Measurements from ENCODE around the gene NAV2. TPM values are rescaled to one million over a fixed set of nuclear protein-coding genes. Genes with fewer than 3 reads are reported as not detected.

The NAV2 gene
- total and polyA plus RNA-seq, 4 experiments from 2014 or later, result 1.1 to 6.2 (median 4.2) TPM; not detected in 1

GRCh38 chr11:20157728-20158127 is 445.1 kb downstream of the NAV2 start:
- Histone ChIP-seq H3K27me3 (ENCODE audit: insufficient read depth, low read length) (peaks cover 43% of the 10 kb centered on the region), H3K4me1 (ENCODE audit: insufficient read depth, low read length) (peaks cover 21% of the 10 kb centered on the region), H3K27ac (ENCODE audit: low read depth, low read length) (no peak overlapping the region), H3K9me3 (ENCODE audit: control insufficient read depth in 1 of 2, low read length in 2 of 2) (no peaks in the 10 kb centered on the region), H3K36me3 (ENCODE audit: insufficient read depth, low read length) (no peaks in the 10 kb centered on the region), H3K4me3 (ENCODE audit: low read length in 2 of 2) (no peak overlapping the region)
- Mint-ChIP-seq H3K9me3 (peaks cover 0 to 42% (median 25%) of the 10 kb centered on the region in 8 donors), H3K4me3 (peak overlapping the region; percentile 83 to 92 (median 86)), H3K27me3 (peaks cover 41 to 53% of the 10 kb centered on the region in 2 donors), H3K27ac (peak overlapping the region in 3 of 7 donors; percentile 65 to 83 (median 72)), H3K36me3 (peaks cover 0 to 3% of the 10 kb centered on the region in 2 donors), H3K4me1 (peaks cover 18 to 60% (median 24%) of the 10 kb centered on the region in 4 donors)
- intact Hi-C loops (cut with micrococcal nuclease), result loop anchor here (2.0 kb wide), 1 partner anchor 25 kb away; no protein-coding TSS in a partner anchor
- CTCF ChIA-PET (ENCODE audit: partially characterized antibody), result interaction anchor here (1.0 to 3.1 kb wide), 3 partner anchors 25 to 197 kb away, joined by 3 to 15 read pairs (median 6); no protein-coding TSS in a partner anchor
- no peak for DNase-seq
- POLR2A ChIA-PET (ENCODE audit: partially characterized antibody), result interaction anchor here (0.7 to 2.1 kb wide), 2 partner anchors 26 to 206 kb away, joined by 3 to 9 read pairs; partner anchors contain the start of gene HTATIP2

- Histone ChIP-seq H3K4me3 (ENCODE audit: low read length in 2 of 2) (no peak overlapping the region), H3K27ac (ENCODE audit: low read depth, low read length) (no peak overlapping the region), H3K27me3 (ENCODE audit: insufficient read depth, low read length) (peaks cover 52% of the 10 kb centered on the region), H3K36me3 (ENCODE audit: insufficient read depth, low read length) (no peaks in the 10 kb centered on the region), H3K9me3 (ENCODE audit: control insufficient read depth in 1 of 2, low read length in 2 of 2) (no peaks in the 10 kb centered on the region), H3K4me1 (ENCODE audit: insufficient read depth, low read length) (peaks cover 29% of the 10 kb centered on the region)
- intact Hi-C loops (cut with micrococcal nuclease), result no loop called here
- Mint-ChIP-seq H3K9me3 (peaks cover 0 to 46% (median 27%) of the 10 kb centered on the region in 8 donors), H3K27me3 (peaks cover 50 to 62% of the 10 kb centered on the region in 2 donors), H3K4me1 (peaks cover 26 to 70% (median 33%) of the 10 kb centered on the region in 4 donors), H3K36me3 (peaks cover 0 to 4% of the 10 kb centered on the region in 2 donors), H3K4me3 (peak overlapping the region; percentile 26 to 60 (median 42)), H3K27ac (peak overlapping the region in 4 of 7 donors; percentile 29 to 89 (median 58))
- POLR2A ChIA-PET (ENCODE audit: partially characterized antibody), result no interaction called here
- DNase-seq, result peak in 2 of 5 donors; percentile 2 to 5
- CTCF ChIA-PET (ENCODE audit: partially characterized antibody), result interaction anchor here (1.0 to 3.1 kb wide), 2 partner anchors 30 to 196 kb away, joined by 3 to 15 read pairs; no protein-coding TSS in a partner anchor
Measured at GRCh38 chr11:20158597-20159257, 446.1 kb downstream of the NAV2 start.

DNA sequence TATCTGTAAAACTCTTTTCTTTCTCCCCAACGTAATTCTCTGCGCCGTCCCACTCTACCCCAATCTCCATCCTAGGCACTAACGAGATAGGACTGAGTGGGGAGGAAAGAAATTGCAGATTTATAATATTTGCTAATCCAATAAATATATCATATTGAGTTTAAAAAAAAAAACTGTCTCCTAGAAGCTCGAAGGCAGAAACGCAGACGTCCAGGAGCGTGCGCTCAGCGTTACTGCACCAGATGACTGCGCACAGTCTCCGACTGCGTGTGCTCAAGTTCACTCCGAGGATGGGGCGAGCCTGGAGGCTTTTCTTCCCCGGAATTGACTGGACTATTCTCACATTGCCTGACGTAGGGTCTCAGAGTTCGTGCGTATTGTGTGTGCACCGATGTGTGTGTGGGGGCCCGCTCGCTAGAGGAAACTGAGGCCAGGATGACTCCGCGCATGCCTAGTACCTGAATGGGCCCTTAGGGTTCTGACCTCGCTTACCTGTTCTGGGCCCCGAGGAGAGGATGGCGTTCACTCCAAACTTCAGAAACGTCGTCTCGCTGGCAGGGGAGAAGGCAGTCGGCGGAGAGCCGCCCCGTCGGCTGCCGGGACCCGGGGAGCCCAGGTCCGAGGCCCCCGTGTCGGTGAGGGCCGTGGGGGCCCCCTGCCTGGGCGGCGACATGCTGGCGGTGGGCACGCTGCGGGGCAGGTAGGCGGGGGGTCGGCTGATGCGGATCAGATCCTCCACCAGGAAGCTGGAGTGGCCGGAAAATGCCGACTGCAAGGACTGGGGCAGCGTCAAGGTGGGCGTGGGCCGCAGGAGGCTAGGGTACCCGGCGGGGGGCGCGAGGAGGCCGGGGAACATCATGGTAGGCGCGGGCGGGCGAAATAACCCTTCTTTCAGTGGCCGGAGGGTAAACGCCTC is 447.1 kb downstream of the NAV2 start:
- H3K36me3 Mint-ChIP-seq, result peaks cover 0 to 4% of the 10 kb centered on the region in 2 donors
- peak overlapping the region in 2 of 7 donors; percentile 86 to 89 for H3K27ac Mint-ChIP-seq
- Histone ChIP-seq H3K4me1 (ENCODE audit: insufficient read depth, low read length) (peaks cover 29% of the 10 kb centered on the region), H3K27ac (ENCODE audit: low read depth, low read length) (no peak overlapping the region), H3K27me3 (ENCODE audit: insufficient read depth, low read length) (peaks cover 60% of the 10 kb centered on the region), H3K36me3 (ENCODE audit: insufficient read depth, low read length) (no peaks in the 10 kb centered on the region), H3K4me3 (ENCODE audit: low read length in 2 of 2) (no peak overlapping the region), H3K9me3 (ENCODE audit: control insufficient read depth in 1 of 2, low read length in 2 of 2) (no peaks in the 10 kb centered on the region)
- H3K4me1 Mint-ChIP-seq, result peaks cover 26 to 71% (median 36%) of the 10 kb centered on the region in 4 donors
- DNase-seq, result no peak
- intact Hi-C loops (cut with micrococcal nuclease), result no loop called here
- ChIA-PET POLR2A (ENCODE audit: partially characterized antibody) (no interaction called here), CTCF (ENCODE audit: partially characterized antibody) (no interaction called here)
- peaks cover 0 to 46% (median 27%) of the 10 kb centered on the region in 8 donors for H3K9me3 Mint-ChIP-seq
- peak overlapping the region in 7 of 8 donors; percentile 3 to 52 (median 33) for H3K4me3 Mint-ChIP-seq
- H3K27me3 Mint-ChIP-seq, result peaks cover 54 to 67% of the 10 kb centered on the region in 2 donors

- POLR2A ChIA-PET (ENCODE audit: partially characterized antibody), result no interaction called here
- H3K27ac Mint-ChIP-seq, result peak within 1 kb of the TSS in 6 of 7 donors; percentile 42 to 95 (median 79)
- H3K27me3 Mint-ChIP-seq, result peaks cover 61 to 71% of the 10 kb centered on the region in 2 donors
- Histone ChIP-seq H3K27me3 (ENCODE audit: insufficient read depth, low read length) (peaks cover 67% of the 10 kb centered on the region), H3K36me3 (ENCODE audit: insufficient read depth, low read length) (no peaks in the 10 kb centered on the region), H3K4me3 (ENCODE audit: low read length in 2 of 2) (no peak within 1 kb of the TSS), H3K27ac (ENCODE audit: low read depth, low read length) (no peak within 1 kb of the TSS), H3K4me1 (ENCODE audit: insufficient read depth, low read length) (peaks cover 29% of the 10 kb centered on the region), H3K9me3 (ENCODE audit: control insufficient read depth in 1 of 2, low read length in 2 of 2) (no peaks in the 10 kb centered on the region)
- intact Hi-C loops (cut with micrococcal nuclease), result no loop called here
- DNase-seq, result peak in 2 of 5 donors; percentile 0 to 5
- peaks cover 0 to 46% (median 26%) of the 10 kb centered on the region in 8 donors for H3K9me3 Mint-ChIP-seq
- H3K4me3 Mint-ChIP-seq, result peak within 1 kb of the TSS; percentile 24 to 65 (median 39)
- CTCF ChIA-PET (ENCODE audit: partially characterized antibody), result no interaction called here
- peaks cover 24 to 65% (median 35%) of the 10 kb centered on the region in 4 donors for H3K4me1 Mint-ChIP-seq
- peaks cover 0 to 3% of the 10 kb centered on the region in 2 donors for H3K36me3 Mint-ChIP-seq
Measured at GRCh38 chr11:20160425-20161229, 448.0 kb downstream of the NAV2 start, which contains the start of gene DBX1. Gene DBX1, minus strand, starts transcription at chr11:20160475. Its CDS starts 151 bp downstream, at chr11:20160324.

- peaks cover 69% of the 10 kb centered on the region for H3K27me3 ChIP-seq (ENCODE audit: insufficient read depth, low read length)
- peak overlapping the region in 4 of 8 donors; percentile 2 to 65 (median 42) for H3K4me3 Mint-ChIP-seq
Measured at GRCh38 chr11:20161230-20161918, 448.7 kb downstream of the NAV2 start.

More at GRCh38 chr11:20161230-20161918, 448.7 kb downstream of the NAV2 start:
- peak in 2 of 5 donors; percentile 2 to 13 for DNase-seq
- Mint-ChIP-seq H3K27ac (peak overlapping the region in 3 of 7 donors; percentile 84 to 95 (median 86)), H3K27me3 (peaks cover 64 to 68% of the 10 kb centered on the region in 2 donors), H3K4me1 (peaks cover 22 to 59% (median 31%) of the 10 kb centered on the region in 4 donors), H3K36me3 (peaks cover 0 to 1% of the 10 kb centered on the region in 2 donors), H3K9me3 (peaks cover 0 to 45% (median 26%) of the 10 kb centered on the region in 8 donors)
- no peak overlapping the region for H3K4me3 ChIP-seq (ENCODE audit: low read length in 2 of 2)
- ChIA-PET CTCF (ENCODE audit: partially characterized antibody) (interaction anchor here (1.5 kb wide), 1 partner anchor 195 kb away, joined by 3 read pairs; no protein-coding TSS in a partner anchor), POLR2A (ENCODE audit: partially characterized antibody) (no interaction called here)
- H3K4me1 ChIP-seq (ENCODE audit: insufficient read depth, low read length), result peaks cover 24% of the 10 kb centered on the region
- no peaks in the 10 kb centered on the region for H3K9me3 ChIP-seq (ENCODE audit: control insufficient read depth in 1 of 2, low read length in 2 of 2)
- no peak overlapping the region for H3K27ac ChIP-seq (ENCODE audit: low read depth, low read length)
- H3K36me3 ChIP-seq (ENCODE audit: insufficient read depth, low read length), result no peaks in the 10 kb centered on the region
- intact Hi-C loops (cut with micrococcal nuclease), result no loop called here

Data from CD4-positive, alpha-beta memory T cell (primary cell).